ENCODE results near the gene TBRG4. TPM values are rescaled to one million over a fixed set of nuclear protein-coding genes. Genes with fewer than 3 reads are reported as not detected.

TBRG4 gene
- total RNA-seq, 1 experiment from 2014 or later: 127 TPM

DNA sequence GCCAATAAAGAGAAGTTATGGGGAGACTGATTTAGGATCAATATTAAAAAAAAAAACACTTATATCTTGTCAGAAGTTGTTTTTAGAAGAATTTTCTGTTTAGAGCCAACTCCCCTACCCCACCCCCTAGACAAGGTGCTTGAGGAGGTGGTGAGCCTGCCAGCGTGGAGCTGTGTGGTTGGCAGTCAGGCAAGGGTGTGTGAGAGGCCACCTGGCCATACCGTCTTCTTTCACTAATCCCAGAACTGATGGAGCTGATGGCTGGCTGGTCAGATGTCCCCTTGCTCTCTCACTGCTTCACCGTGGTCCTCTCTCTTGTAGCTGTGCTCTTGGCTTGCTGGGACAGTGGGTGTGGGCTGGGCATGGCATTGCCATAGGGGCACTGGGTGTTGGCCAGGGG is 57.1 kb downstream of the TBRG4 start:
- no peak overlapping the region for H3K27ac ChIP-seq (ENCODE audit: insufficient read length, low read depth, low read length)
- H2BK12ac ChIP-seq (ENCODE audit: insufficient read length, low read depth, low read length): no peak overlapping the region
- H3K18ac ChIP-seq (ENCODE audit: insufficient read length, low read depth, low read length): no peak overlapping the region
- H3K4me3 Mint-ChIP-seq: no peak overlapping the region
- no peak overlapping the region for H2BK20ac ChIP-seq (ENCODE audit: low read depth, low read length, poor library complexity, severe bottlenecking)
- no peaks in the 10 kb centered on the region for H3K27me3 Mint-ChIP-seq (ENCODE audit: low read depth)
- H2BK15ac ChIP-seq (ENCODE audit: low read depth, low read length): no peak overlapping the region
- H4K20me1 ChIP-seq (ENCODE audit: control insufficient read depth, insufficient read depth, insufficient read length): no peaks in the 10 kb centered on the region
- H3K4me2 ChIP-seq (ENCODE audit: insufficient read depth, insufficient read length, low read length): no peak overlapping the region
- no peak overlapping the region for H3K4ac ChIP-seq (ENCODE audit: low read depth, low read length)
- H4K91ac ChIP-seq (ENCODE audit: insufficient read length, low read depth, low read length): no peak overlapping the region
- no peak overlapping the region for H3K9ac ChIP-seq (ENCODE audit: extremely low read depth, insufficient read length, low read length)
- no peaks in the 10 kb centered on the region; a peak in 1 of 7 replicates for H3K36me3 Mint-ChIP-seq (ENCODE audit: insufficient read depth in 1 of 3, low read depth in 3 of 3)
- H3K9me3 ChIP-seq (ENCODE audit: control insufficient read depth, low read depth, low read length): no peaks in the 10 kb centered on the region
- no peak overlapping the region for H2BK120ac ChIP-seq (ENCODE audit: low read depth, low read length, poor library complexity, severe bottlenecking)
- no peaks in the 10 kb centered on the region for H3K79me1 ChIP-seq (ENCODE audit: insufficient read depth, low read depth, low read length, poor library complexity, severe bottlenecking)
- no peaks in the 10 kb centered on the region for H3K4me1 Mint-ChIP-seq
- H3K79me2 ChIP-seq (ENCODE audit: insufficient read depth, low read length): peaks cover 1% of the 10 kb centered on the region; the same call in 1 of the 2 replicates
- H4K5ac ChIP-seq (ENCODE audit: insufficient read length, low read depth, low read length): no peak overlapping the region
- no peak overlapping the region for H3K27ac Mint-ChIP-seq
- DNase-seq: no peak
- no peak overlapping the region for H3K23ac ChIP-seq (ENCODE audit: insufficient read length, low read depth, low read length)
- H3K23me2 ChIP-seq (ENCODE audit: insufficient read length, low read depth, low read length, poor library complexity, severe bottlenecking): no peaks in the 10 kb centered on the region
- H3T11ph ChIP-seq (ENCODE audit: low read length): no peak overlapping the region
- TF ChIP-seq, protein P1, sequence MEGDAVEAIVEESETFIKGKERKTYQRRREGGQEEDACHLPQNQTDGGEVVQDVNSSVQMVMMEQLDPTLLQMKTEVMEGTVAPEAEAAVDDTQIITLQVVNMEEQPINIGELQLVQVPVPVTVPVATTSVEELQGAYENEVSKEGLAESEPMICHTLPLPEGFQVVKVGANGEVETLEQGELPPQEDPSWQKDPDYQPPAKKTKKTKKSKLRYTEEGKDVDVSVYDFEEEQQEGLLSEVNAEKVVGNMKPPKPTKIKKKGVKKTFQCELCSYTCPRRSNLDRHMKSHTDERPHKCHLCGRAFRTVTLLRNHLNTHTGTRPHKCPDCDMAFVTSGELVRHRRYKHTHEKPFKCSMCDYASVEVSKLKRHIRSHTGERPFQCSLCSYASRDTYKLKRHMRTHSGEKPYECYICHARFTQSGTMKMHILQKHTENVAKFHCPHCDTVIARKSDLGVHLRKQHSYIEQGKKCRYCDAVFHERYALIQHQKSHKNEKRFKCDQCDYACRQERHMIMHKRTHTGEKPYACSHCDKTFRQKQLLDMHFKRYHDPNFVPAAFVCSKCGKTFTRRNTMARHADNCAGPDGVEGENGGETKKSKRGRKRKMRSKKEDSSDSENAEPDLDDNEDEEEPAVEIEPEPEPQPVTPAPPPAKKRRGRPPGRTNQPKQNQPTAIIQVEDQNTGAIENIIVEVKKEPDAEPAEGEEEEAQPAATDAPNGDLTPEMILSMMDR (conservative IDR thresholded peaks at IDR 0.05): no peak
- no peak overlapping the region for H4K8ac ChIP-seq (replicated peaks; ENCODE audit: insufficient read length, low read depth, low read length)
- H3K14ac ChIP-seq (ENCODE audit: insufficient read depth, low read length): no peak overlapping the region; the same call in 1 of the 2 replicates
- H2AK5ac ChIP-seq (ENCODE audit: insufficient read length, low read length): no peak overlapping the region
- no peaks in the 10 kb centered on the region for H3K27me3 ChIP-seq (ENCODE audit: insufficient read depth, low read length)
- no peak overlapping the region for H2BK5ac ChIP-seq (ENCODE audit: insufficient read length, low read length)
- no peaks in the 10 kb centered on the region for H3K9me3 Mint-ChIP-seq
- H3K4me1 ChIP-seq (ENCODE audit: insufficient read depth, low read length): no peaks in the 10 kb centered on the region
- WGBS (ENCODE audit: extremely low coverage, insufficient read length, low lambda C conversion rate): no CpG with 5 or more reads among the region's 3 CpGs
- no peak overlapping the region for H3K56ac ChIP-seq (ENCODE audit: insufficient read length, low read depth, low read length)
- no peak overlapping the region for H2AFZ ChIP-seq (ENCODE audit: low read length)

Measured in H9 (cell line).